ENCODE results near the gene RPP14.

RPP14 gene

DNA sequence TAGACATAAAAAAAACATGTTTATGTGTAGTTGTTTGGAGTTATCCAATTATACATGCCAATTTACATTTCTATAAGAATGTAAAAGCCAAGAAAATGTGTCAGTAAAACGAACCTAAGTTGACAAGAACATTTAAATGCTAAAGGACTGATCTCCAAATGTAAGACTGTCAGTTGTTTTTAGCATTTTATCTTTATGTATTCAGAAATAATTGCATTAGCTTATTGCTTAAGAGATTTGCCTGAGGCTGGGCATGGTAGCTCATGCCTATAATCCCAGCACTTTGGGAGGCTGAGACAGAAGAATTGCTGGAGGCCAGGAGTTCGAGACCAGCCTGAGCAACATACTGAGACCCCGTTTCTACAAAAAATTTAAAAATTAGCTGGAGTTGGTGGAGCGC is 53.6 kb downstream of the RPP14 start:
- DNase-seq, result no peak

DNA sequence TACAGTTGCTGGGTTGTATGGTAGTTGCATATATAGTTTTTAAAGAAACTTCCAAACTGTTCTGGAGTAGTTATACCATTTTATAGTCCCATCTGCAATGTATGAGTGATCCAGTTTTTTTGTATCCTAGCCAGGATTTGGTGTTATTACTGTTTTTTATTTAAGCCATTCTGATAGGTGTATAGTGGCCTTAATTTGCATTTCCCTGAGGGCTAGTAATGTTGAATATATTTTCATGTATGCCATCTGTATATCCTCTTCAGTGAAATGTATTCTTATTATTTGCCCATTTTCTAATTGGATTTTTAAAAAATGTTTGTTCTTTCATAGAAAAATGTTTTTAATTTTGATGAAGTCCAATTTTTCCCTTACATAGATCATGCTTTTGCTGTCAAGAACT is 55.8 kb downstream of the RPP14 start:
- no peak for DNase-seq

DNA sequence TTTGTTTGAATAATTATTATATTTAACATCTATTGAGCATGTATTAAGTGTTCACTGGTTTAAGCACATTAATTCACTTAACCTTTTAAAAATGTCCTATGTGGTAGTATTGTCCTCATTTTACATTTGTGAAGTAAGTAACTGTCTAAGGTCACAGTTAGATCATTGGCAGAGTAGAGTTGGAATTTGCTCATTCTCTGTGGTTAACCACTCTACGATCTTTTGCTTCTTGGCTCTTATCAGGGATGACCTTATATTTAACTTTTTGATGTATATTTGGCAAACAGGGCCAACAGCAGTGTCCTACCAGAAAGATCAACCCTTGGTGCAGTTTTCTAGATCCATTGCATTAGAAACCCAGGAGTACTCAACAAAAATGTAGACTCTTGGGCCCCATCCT is 60.7 kb downstream of the RPP14 start:
- no peak for DNase-seq

DNA sequence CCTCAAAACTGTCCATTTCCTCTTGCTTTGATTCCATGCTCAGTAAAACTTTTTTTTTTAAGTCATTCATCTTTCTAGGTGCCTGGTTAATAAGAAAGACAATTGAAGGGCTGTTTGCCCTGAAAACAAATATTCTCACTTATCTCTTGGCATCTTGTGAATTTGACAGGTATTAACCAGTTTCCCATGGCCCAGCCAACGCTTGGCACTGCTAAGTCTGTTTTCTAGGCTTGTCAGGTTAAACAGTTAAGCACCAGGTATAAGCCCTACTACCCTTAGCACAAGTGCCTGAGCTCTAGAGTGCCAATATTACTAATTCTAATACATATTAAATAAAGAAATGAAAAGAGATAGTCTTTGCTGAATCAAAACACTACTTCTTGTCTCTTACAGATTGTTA is 63.0 kb downstream of the RPP14 start:
- DNase-seq, result no peak

Measured in amniotic stem cell (primary cell).